Measurements from ENCODE around the gene KCNAB1. TPM values are rescaled to one million over a fixed set of nuclear protein-coding genes. Genes with fewer than 3 reads are reported as not detected.

The KCNAB1 gene
- total RNA-seq, 2 donors from 2014 or later: 0.49 to 0.81 TPM

DNA sequence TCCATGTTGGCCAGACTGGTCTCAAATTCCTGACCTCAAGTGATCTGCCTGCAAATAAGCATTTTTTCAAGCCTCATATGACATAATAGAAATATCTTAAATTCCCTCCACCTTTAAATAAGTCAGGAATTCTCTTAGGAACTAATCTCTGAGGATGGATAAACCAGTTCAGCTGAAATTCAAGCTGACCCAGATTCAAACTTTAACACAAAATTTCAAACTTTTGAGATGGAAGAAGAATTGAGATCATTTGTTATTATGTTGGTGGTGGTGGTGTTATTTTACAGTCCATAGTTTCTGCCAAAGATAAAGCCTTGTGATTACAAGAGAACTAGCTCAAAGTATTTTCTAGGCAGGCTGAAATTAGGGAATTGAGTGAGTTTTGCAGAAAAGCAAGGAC lies 349.1 kb downstream of the KCNAB1 start:
- H3K4me1 Mint-ChIP-seq: no peaks in the 10 kb centered on the region
- H3K9ac ChIP-seq (ENCODE audit: extremely low read depth, low read length, poor library complexity, severe bottlenecking): no peak overlapping the region
- H3K27ac Mint-ChIP-seq: no peak overlapping the region
- no peak for DNase-seq
- H3K4me1 ChIP-seq (ENCODE audit: control insufficient read depth, insufficient read depth, low read length): no peaks in the 10 kb centered on the region
- no peaks in the 10 kb centered on the region for H3K9me3 Mint-ChIP-seq
- H3K27me3 Mint-ChIP-seq (ENCODE audit: insufficient read depth): no peaks in the 10 kb centered on the region
- no peaks in the 10 kb centered on the region for H3K36me3 ChIP-seq (ENCODE audit: control insufficient read depth, insufficient read depth, low read length)
- H3K4me3 Mint-ChIP-seq: no peak overlapping the region
- TF ChIP-seq, protein P1, sequence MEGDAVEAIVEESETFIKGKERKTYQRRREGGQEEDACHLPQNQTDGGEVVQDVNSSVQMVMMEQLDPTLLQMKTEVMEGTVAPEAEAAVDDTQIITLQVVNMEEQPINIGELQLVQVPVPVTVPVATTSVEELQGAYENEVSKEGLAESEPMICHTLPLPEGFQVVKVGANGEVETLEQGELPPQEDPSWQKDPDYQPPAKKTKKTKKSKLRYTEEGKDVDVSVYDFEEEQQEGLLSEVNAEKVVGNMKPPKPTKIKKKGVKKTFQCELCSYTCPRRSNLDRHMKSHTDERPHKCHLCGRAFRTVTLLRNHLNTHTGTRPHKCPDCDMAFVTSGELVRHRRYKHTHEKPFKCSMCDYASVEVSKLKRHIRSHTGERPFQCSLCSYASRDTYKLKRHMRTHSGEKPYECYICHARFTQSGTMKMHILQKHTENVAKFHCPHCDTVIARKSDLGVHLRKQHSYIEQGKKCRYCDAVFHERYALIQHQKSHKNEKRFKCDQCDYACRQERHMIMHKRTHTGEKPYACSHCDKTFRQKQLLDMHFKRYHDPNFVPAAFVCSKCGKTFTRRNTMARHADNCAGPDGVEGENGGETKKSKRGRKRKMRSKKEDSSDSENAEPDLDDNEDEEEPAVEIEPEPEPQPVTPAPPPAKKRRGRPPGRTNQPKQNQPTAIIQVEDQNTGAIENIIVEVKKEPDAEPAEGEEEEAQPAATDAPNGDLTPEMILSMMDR (conservative IDR thresholded peaks at IDR 0.05): no peak
- no peak overlapping the region for H3K4me3 ChIP-seq (ENCODE audit: low read length)
- no peak overlapping the region for H3K27ac ChIP-seq (ENCODE audit: low read depth, low read length)
- no peaks in the 10 kb centered on the region for H3K27me3 ChIP-seq (ENCODE audit: control insufficient read depth, insufficient read depth, low read length, poor library complexity, severe bottlenecking)
- H3K9me3 ChIP-seq (ENCODE audit: control insufficient read depth, low read length): no peaks in the 10 kb centered on the region
- H3K36me3 Mint-ChIP-seq (ENCODE audit: low read depth): no peaks in the 10 kb centered on the region

DNA sequence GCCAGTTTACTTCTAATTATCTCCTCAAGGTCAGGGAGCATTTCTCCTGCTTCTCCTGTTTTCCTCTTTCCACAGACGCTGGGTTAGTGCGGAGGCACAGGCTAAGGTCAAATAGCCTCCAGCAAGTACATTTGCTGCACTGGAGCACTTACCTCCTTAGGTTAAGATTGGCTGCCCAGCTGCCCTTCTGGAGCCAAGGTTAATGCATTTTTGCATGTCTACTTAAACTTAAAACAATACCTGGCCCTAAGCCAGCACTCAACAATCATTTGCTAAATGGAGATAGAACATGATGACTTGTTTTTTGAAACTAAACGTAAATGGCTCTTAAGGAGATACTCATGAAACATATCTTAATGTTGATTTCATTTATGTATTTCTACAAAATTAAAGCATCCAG lies 351.1 kb downstream of the KCNAB1 start:
- no peak for DNase-seq
- TF ChIP-seq, protein P1 (conservative IDR thresholded peaks at IDR 0.05): no peak
- Histone ChIP-seq H3K9ac (ENCODE audit: extremely low read depth, low read length, poor library complexity, severe bottlenecking) (no peak overlapping the region), H3K27me3 (ENCODE audit: control insufficient read depth, insufficient read depth, low read length, poor library complexity, severe bottlenecking) (no peaks in the 10 kb centered on the region), H3K27ac (ENCODE audit: low read depth, low read length) (no peak overlapping the region), H3K4me3 (ENCODE audit: low read length) (no peak overlapping the region), H3K36me3 (ENCODE audit: control insufficient read depth, insufficient read depth, low read length) (no peaks in the 10 kb centered on the region), H3K4me1 (ENCODE audit: control insufficient read depth, insufficient read depth, low read length) (no peaks in the 10 kb centered on the region), H3K9me3 (ENCODE audit: control insufficient read depth, low read length) (no peaks in the 10 kb centered on the region)
- H3K36me3 Mint-ChIP-seq (ENCODE audit: low read depth): no peaks in the 10 kb centered on the region
- H3K27me3 Mint-ChIP-seq (ENCODE audit: insufficient read depth): no peaks in the 10 kb centered on the region
- H3K4me1 Mint-ChIP-seq: peaks cover 3% of the 10 kb centered on the region
- H3K4me3 Mint-ChIP-seq: no peak overlapping the region
- H3K9me3 Mint-ChIP-seq: no peaks in the 10 kb centered on the region
- 75 to 96% methylated on average over 2 to 3 of the region's 3 CpGs for WGBS, 2 experiments (ENCODE audit: insufficient coverage in 1 of 2, insufficient read length in 1 of 2)
- H3K27ac Mint-ChIP-seq: no peak overlapping the region

DNA sequence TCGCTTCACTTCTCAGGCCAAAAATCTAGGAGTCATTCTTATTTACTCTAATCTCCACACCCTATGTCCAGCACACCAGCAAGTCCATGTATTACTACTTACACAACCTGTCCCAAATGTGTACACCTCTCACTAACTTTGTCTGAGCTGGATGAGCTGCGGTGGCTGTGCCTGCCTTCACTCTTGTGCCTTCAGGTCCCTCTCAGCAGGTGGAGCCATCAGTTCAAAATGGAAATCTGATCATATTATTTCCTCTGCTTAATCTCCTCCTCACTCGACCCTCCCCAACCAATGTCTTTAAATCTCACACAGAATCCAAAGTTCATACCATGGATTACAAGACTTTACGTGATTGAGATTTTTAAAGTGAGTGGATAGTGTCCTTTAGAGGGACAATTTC lies 351.8 kb downstream of the KCNAB1 start:
- H3K27me3 ChIP-seq (ENCODE audit: control insufficient read depth, insufficient read depth, low read length, poor library complexity, severe bottlenecking): no peaks in the 10 kb centered on the region
- Mint-ChIP-seq H3K27me3 (ENCODE audit: insufficient read depth) (no peaks in the 10 kb centered on the region), H3K9me3 (no peaks in the 10 kb centered on the region), H3K4me3 (no peak overlapping the region), H3K27ac (no peak overlapping the region), H3K4me1 (peaks cover 3% of the 10 kb centered on the region), H3K36me3 (ENCODE audit: low read depth) (no peaks in the 10 kb centered on the region)
- WGBS, 2 experiments (ENCODE audit: insufficient coverage in 1 of 2, insufficient read length in 1 of 2): 75 to 80% methylated on average over 1 to 4 of the region's 4 CpGs
- TF ChIP-seq, protein P1 (conservative IDR thresholded peaks at IDR 0.05): no peak
- no peak for DNase-seq
- no peak overlapping the region for H3K27ac ChIP-seq (ENCODE audit: low read depth, low read length)
- H3K4me1 ChIP-seq (ENCODE audit: control insufficient read depth, insufficient read depth, low read length): no peaks in the 10 kb centered on the region
- no peaks in the 10 kb centered on the region for H3K36me3 ChIP-seq (ENCODE audit: control insufficient read depth, insufficient read depth, low read length)
- H3K9ac ChIP-seq (ENCODE audit: extremely low read depth, low read length, poor library complexity, severe bottlenecking): no peak overlapping the region
- no peaks in the 10 kb centered on the region for H3K9me3 ChIP-seq (ENCODE audit: control insufficient read depth, low read length)
- no peak overlapping the region for H3K4me3 ChIP-seq (ENCODE audit: low read length)

Data from endodermal cell (in vitro differentiated cells).